WERI-Rb-1 (cell line): ENCODE measurements around the gene HNRNPM.

Experiments
- DNase-seq: peaks from one replicate; pipeline ENCODE4 v3.0.0-alpha.2; 2020
- H3K27ac ChIP-seq: fragments of 250-450 bp; sonication (Bioruptor Pico); 2 replicates; pipeline ENCODE4 v1.5.1; 2020; ENCODE audit warnings: mild to moderate bottlenecking, moderate library complexity
- H3K27me3 ChIP-seq: fragments of 250-450 bp; sonication (Bioruptor Pico); 2 replicates; pipeline ENCODE4 v1.5.1; 2021; ENCODE audit warnings: mild to moderate bottlenecking, low read depth, moderate library complexity; ENCODE audit not compliant: insufficient read depth, severe bottlenecking
- H3K36me3 ChIP-seq: fragments of 250-450 bp; sonication (Bioruptor Pico); 2 replicates; pipeline ENCODE4 v1.5.1; 2020; ENCODE audit warnings: mild to moderate bottlenecking, moderate library complexity
- H3K4me3 ChIP-seq: 2 replicates; pipeline ENCODE4 v1.5.1; 2011; ENCODE audit warnings: low read depth, mild to moderate bottlenecking, control low read depth, low read length
- H3K9me3 ChIP-seq: fragments of 250-450 bp; sonication (Bioruptor Pico); 2 replicates; pipeline ENCODE4 v1.5.1; 2021; ENCODE audit warnings: mild to moderate bottlenecking, moderate library complexity; ENCODE audit not compliant: severe bottlenecking
- TF ChIP-seq, protein P1 (sequence below): IDR thresholded peaks from 2 replicates; pipeline ENCODE4 v1.5.1; 2011; ENCODE audit warnings: low read depth, mild to moderate bottlenecking, control low read depth, inconsistent platforms, low read length

Gene HNRNPM

DNA sequence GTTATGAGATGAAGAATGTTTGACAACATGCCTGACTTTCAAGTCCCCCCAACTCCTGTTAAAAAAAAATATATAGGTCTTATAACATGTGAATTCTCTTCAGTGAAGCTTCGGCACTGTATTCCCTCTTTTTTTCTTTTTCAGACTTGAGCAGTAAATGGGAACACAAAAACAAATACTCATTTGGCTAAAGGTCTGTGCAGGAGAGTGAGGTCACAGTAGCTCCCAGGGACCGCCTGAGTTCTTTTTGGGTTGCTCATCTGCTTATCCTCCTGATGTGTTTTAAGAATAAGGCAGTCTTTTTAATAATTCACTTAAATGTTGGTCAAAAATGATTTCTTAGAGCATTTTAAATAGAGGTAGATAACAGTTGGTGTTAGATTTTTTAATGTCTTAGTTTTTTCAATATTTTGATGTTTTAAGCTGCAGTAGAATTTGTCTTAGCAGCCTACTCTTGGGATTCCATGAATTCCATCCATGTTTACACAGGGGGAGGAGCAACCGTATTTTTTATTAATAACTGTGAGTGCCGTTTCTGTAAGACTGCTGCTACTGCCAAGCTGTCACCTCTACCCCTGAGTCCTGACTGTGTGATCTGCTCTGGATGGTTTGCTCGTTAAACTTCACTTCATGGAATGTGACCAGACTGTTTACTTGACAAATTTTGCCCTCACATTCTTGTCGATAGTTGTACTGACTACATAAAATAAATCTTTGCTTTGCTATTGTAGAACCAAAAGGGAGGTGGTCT, 14.9 kb downstream of the HNRNPM start:
- no peak for DNase-seq
- Histone ChIP-seq H3K36me3 (peaks cover 97% of the 10 kb centered on the region), H3K9me3 (no peaks in the 10 kb centered on the region), H3K4me3 (no peak overlapping the region), H3K27ac (no peak overlapping the region), H3K27me3 (no peaks in the 10 kb centered on the region)
- TF ChIP-seq, protein P1, sequence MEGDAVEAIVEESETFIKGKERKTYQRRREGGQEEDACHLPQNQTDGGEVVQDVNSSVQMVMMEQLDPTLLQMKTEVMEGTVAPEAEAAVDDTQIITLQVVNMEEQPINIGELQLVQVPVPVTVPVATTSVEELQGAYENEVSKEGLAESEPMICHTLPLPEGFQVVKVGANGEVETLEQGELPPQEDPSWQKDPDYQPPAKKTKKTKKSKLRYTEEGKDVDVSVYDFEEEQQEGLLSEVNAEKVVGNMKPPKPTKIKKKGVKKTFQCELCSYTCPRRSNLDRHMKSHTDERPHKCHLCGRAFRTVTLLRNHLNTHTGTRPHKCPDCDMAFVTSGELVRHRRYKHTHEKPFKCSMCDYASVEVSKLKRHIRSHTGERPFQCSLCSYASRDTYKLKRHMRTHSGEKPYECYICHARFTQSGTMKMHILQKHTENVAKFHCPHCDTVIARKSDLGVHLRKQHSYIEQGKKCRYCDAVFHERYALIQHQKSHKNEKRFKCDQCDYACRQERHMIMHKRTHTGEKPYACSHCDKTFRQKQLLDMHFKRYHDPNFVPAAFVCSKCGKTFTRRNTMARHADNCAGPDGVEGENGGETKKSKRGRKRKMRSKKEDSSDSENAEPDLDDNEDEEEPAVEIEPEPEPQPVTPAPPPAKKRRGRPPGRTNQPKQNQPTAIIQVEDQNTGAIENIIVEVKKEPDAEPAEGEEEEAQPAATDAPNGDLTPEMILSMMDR = no peak

DNA sequence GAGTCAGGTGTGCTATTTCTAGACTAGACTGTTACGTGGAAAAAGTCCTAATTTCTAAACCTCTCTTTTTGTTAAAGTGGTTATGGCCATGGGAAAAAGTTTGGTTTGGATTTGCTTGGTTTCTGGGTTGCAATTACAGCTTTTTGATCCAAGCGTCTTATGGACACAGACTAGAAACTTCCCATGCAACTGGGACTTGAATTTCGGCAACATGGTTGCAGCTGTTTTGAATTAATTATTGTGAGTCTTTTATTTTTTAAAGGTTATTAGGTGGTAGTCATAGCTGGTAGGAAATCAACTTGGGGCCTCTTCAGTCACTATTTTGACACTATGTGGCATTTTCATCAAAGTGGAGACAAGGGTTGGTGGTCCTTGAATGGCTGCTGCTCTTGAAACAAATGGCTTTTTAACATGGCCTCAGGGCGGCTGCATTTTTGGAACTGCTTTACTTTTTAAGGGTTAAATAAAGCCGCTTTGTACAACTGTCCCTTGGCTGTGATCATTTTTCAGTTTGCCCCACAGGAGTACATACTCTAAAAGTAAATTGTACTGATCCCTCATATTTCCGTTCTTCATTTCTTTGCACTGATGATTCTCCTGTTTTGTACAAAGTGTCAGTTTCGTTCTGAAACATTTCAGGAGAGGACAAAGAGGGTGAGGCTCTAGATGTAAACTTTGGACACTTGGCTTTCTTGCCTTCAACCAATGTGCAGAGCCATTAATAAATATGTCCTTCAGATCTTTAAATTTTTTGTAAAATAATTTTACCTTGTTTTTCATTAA, 15.9 kb downstream of the HNRNPM start:
- no peak for DNase-seq
- no peaks in the 10 kb centered on the region for H3K9me3 ChIP-seq
- H3K27me3 ChIP-seq = no peaks in the 10 kb centered on the region
- TF ChIP-seq, protein P1 = no peak
- H3K36me3 ChIP-seq = peaks cover 97% of the 10 kb centered on the region
- no peak overlapping the region for H3K27ac ChIP-seq
- H3K4me3 ChIP-seq = no peak overlapping the region

DNA sequence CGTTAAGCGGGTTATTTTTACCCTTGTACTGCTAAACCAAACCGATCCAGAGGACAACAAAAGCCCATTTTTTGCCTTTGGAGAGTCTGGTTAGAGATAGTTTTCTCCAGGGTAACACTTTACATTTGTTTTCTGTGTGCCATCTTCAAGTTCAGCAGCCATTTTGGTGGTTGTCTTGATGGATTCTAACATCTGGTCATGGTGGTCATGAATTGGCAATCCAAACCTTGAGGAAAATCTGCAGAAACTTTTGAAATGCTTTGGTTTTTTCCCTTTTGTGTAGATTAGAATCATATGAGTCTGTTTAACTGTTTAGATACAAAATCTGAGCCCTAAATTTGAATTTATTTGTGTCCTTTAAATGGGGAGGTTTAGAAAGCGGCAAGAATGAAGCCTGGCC, 16.6 kb downstream of the HNRNPM start:
- Histone ChIP-seq H3K27ac (no peak overlapping the region), H3K27me3 (no peaks in the 10 kb centered on the region), H3K4me3 (no peak overlapping the region), H3K9me3 (no peaks in the 10 kb centered on the region), H3K36me3 (peaks cover 98% of the 10 kb centered on the region)
- no peak for DNase-seq
- TF ChIP-seq, protein P1 = no peak

DNA sequence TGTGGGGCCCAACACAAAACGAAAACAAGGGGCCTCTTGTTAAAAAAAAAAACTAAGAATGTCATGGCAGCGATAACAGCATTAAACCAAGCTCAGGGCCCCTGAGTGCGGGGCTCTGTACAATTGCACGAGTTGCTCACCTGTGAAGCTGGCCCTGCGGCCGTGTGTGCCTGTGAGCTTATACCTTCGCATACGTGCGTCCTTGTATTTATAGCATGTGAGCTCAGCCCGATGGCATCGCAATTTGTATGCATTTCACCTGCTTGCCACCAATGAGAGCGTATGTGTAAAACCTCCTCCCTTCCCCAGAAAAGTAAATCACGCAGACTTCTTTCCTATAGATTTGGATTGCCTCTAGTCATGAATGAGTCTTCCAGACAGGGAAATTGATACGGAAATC, 17.1 kb downstream of the HNRNPM start:
- TF ChIP-seq, protein P1 = no peak
- DNase-seq = no peak
- no peaks in the 10 kb centered on the region for H3K27me3 ChIP-seq
- H3K9me3 ChIP-seq = no peaks in the 10 kb centered on the region
- peaks cover 98% of the 10 kb centered on the region for H3K36me3 ChIP-seq
- H3K27ac ChIP-seq = no peak overlapping the region
- no peak overlapping the region for H3K4me3 ChIP-seq

DNA sequence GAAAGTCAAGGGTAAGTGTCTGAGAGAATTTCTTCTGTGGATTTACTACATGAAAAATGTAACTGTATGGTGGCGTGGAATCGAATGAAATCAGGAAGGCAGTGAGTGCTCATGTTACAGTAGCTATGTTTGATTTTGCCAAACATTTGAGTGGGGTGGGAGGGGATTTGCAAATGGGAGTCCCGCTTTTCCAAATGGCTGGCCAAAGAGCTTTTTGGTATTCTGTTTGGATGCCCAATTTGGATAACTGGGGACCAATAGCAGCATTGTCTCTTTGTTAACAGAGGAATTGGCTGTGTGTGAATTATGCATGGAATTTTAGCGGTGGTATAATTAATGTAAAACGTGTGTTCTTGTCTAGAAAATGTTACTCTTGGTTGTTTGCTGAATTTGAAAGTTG, 17.8 kb downstream of the HNRNPM start:
- TF ChIP-seq, protein P1 = no peak
- no peak for DNase-seq
- H3K36me3 ChIP-seq = peaks cover 98% of the 10 kb centered on the region
- H3K4me3 ChIP-seq = no peak overlapping the region
- H3K9me3 ChIP-seq = no peaks in the 10 kb centered on the region
- H3K27ac ChIP-seq = no peak overlapping the region
- H3K27me3 ChIP-seq = no peaks in the 10 kb centered on the region
